Non-pigmented ciliary epithelial cell (primary cell): ENCODE measurements around the gene PVR.
"Not testable (repeated sequence)": the region's sequence is repeated elsewhere in the genome, so short reads cannot be mapped to it uniquely, and the experiment has no call there.

Experiments used
- DNase-seq: peaks from one replicate; pipeline ENCODE4 v3.0.0-alpha.2; 2010; ENCODE audit warnings: low read depth

The PVR gene

DNA sequence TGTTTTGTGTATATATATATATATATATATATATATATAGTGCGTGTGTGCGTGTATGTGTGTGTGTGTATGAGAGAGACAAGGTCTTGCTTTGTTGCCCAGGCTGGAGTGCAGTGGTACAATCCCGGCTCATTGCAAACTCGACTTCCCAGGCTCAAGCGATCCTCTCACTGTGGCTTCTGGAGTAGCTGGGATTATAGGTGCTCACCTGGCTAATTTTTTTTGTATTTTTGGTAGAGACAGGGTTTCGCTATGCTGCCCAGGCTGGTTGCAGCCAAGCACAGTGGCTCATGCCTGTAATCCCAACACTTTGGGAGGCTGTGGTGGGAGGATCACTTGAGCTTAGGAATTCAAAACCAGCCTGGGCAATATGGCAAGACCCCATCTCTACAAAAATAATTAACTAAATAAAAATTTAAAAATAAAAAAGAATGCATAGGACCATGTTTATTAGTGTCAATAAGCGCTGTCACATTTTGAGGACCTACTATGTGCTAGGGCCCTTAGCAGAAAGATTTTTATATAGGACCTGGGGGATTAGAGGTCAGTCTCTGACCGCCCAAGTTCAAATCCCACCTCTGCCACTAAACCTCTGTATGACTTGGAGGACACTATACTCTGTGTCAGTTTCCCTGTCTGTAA, 1.8 kb downstream of the PVR start:
- DNase-seq: no peak

DNA sequence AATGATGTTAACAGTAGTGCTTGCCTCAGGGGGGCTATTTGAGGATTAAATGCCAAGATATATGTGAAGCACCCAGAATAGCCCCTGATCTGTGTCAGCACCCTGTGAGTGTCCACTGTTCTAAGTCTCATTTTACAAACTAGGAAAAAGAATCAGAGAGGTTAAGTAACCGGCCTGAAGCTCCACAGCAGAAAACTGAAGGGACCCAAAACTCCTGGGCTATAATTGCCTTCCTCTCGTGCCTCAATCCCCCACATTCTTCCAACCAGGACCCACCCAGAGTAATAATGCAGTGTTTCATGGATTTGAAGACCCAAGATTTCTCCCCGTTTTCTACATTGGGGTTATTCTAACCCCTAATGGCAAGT, 2.3 kb downstream of the PVR start:
- no peak for DNase-seq

DNA sequence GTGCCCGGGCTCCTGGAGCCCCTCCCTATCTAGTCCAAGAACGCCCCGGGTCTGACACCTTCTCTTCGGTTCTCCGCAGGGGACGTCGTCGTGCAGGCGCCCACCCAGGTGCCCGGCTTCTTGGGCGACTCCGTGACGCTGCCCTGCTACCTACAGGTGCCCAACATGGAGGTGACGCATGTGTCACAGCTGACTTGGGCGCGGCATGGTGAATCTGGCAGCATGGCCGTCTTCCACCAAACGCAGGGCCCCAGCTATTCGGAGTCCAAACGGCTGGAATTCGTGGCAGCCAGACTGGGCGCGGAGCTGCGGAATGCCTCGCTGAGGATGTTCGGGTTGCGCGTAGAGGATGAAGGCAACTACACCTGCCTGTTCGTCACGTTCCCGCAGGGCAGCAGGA, 3.4 kb downstream of the PVR start:
- DNase-seq: no peak

DNA sequence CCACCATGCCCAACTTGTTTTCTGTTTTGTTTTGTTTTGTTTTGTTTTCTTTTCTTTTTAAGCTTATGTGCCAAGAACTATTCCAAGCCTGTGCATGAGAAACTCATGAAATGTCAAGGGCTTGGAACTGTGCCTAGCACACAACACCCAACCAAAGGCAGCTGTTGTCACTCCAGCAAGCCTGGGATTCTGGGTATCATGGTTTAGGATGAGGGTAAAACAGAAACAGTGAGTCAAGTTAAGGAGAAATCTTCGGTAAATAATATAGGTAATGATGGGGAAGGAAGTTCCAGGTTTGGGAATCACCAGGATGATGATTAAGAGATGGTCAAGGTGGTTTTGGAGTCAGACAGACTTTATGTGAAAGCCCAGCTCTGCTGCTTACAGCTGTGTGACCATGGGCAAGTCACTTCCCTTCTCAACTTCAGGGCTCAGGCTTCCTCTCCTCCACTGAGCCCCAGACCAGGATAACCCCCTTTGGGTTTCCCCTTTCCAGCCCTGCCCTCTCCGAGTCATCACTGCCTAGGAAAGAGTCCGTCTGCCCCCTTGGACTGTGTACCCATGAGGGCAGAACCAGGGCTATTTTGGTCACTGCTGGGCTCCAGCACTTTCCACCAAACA, 5.0 kb downstream of the PVR start:
- DNase-seq: no peak

DNA sequence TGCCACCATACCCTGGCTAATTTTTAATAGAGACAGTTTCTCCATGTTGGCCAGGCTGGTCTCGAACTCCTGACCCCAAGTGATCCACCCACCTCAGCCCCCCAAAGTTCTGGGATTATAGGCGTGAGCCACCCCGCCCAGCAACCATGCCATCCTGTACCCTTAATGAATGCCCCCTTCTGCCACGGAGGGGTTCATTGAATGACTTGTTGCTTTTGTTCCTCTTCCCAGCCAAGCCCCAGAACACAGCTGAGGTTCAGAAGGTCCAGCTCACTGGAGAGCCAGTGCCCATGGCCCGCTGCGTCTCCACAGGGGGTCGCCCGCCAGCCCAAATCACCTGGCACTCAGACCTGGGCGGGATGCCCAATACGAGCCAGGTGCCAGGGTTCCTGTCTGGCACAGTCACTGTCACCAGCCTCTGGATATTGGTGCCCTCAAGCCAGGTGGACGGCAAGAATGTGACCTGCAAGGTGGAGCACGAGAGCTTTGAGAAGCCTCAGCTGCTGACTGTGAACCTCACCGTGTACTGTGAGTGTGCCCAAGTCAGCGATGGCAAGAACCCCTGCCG, 6.0 kb downstream of the PVR start:
- DNase-seq: no peak

DNA sequence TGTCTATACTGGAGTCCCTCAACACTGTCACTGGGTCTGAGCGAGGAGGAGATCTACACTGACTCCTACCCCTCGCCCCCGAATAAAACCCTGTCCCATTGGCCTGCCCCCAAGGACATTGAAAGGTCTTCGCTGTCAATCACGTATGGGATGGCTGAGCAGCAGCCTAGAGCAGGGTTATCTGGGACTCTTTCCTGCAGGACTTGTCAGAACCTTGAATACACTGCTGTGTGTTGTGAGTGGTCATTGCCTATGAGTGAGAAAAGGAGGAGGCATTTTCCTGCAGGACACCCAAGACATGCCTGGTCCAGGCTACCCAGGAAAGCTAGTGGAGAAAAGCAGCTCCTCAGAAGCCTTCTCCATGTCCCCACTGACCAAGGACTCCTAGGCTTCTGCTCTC, 9.6 kb downstream of the PVR start:
- no peak for DNase-seq

DNA sequence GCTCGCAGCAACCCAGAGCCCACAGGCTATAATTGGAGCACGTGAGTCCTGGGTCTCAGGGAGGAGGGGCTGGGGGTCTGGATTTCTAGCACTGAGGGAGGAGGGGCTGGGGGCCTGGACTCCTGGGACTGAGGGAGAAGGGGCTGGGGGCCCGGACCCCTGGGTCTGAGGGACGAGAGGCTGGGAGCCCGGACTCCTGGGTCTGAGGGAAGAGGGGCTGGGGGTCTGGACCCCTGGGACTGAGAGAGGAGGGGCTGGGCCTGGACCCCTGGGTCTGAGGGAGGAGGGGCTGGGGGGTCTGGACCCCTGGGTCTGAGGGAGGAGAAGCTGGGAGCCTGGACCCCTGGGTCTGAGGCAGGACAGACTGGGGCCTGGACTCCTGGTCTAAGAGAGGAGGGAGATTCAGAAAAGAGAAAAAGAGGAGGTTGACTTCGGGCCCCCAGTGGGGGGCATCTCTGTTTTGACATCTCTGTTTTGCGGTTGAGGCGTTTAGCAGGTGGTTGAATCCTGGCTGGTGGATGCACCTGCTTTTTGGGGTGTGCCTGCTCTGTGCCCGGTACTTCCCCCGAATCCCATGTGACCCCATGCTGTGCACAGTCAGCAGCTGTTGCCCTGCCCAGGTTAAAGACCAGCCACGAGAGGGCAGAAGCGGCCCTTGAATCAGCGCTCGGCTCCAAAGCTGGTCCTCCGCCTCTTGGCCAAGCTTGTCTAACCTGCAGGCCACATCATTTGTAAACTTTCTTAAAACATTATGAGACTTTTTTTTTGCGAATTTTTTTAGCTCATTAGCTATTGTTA, 10.5 kb downstream of the PVR start:
- DNase-seq: no peak

DNA sequence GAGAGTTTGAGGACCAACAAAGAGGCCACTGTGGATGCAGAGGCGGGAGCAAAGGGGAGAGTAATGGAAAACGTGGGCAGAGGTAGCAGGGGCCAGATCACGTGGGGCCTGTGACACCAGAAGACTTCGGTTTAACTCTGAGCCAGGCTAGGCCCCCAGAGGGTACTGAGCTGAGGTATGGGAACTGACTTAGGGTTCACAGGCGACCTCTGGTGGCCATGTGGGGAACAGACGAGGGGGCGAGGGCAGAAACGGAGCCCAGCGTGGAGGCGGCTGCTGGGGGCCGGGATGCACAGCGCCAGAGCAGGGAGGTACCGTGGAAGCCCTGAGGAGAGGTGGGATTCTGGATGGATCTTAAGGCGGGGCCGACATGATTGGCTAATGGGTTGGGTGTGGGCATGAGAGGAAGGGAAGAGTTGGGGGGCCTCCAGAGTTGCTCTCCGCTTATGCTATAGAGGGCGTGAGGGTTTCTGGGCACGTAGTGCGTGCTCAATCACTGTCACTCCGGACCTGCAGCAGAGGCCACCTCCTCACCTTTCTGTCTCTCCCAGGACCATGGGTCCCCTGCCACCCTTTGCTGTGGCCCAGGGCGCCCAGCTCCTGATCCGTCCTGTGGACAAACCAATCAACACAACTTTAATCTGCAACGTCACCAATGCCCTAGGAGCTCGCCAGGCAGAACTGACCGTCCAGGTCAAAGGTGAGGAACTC, 13.7 kb downstream of the PVR start:
- no peak for DNase-seq

DNA sequence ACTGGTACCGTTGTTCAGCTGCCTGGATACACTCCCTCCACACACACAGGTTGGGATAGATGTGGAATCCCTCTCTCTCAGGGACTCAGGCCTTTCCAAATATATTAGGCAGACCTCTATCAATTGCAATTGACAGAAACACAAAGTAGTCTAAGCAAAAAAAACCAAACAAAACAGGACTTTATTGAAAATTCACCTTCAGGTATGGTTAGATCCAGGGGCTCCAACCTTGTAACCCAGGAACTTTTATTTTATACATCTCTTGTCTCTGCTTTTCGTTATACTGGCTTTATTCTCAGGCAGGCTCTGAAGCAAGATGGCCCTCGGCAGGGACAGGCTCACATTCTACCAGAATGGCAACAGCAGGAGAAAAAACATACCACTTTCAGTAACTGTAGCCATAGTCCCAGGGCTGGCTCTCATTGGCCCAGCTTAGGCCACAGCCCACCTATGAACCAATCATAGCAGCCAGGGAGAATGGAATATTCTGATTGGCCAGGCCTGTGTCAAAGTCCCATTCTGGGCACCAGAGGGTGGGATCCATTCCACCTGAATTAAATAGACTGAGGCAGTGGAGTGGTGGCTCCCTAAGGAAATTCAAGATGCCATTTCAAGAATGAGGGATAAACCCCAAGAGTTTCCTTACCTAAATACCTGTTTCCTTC, 14.5 kb downstream of the PVR start:
- DNase-seq: no peak

DNA sequence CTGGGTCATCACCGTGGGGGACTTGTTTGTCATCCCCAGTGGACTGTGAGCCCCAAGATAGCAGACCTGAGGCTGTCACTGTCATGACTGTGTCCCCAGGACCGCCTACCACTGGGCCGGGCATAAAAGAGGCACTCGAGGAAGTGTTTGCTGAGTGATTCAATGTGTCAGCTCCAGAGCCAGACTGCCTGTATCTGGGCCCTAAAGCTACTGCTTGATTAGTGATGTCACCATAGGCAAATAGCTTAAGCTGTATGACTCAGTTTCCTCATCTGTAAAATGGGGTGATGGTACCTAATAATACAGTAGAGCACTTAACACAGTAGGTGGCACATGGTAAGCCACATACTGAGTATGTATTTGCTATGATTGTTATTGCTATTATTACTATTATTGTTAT, 16.4 kb downstream of the PVR start:
- no peak for DNase-seq

DNA sequence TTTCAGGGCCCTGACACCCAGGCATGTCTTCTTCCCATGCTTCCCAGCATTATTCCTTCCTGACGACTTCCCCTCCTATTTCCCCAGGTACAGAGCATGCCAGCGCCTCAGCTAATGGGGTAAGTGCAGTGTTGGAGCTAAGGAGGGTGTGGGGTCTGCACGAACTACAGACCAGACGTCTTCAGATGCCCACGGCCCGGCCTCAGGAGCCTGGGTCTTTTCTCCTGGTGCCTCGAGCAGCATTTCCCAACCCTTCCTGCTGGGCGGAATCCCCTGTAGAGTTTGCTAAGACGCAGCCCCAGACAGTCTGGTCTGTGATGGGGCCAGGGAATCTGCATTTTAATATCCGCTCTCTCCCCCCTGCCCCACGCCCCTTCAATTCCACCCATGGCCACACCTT, 17.5 kb downstream of the PVR start:
- DNase-seq: no peak

DNA sequence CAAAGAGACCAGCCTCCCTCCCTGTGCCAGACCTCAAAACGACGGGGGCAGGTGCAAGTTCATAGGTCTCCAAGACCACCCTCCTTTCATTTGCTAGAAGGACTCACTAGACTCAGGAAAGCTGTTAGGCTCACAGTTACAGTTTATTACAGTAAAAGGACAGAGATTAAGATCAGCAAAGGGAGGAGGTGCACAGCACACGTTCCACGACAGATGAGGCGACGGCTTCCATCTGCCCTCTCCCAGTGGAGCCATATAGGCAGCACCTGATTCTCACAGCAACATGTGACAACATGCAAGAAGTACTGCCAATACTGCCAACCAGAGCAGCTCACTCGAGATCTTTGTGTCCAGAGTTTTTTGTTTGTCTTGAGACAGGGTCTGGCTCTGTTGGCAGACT, 18.2 kb downstream of the PVR start:
- DNase-seq: no peak

DNA sequence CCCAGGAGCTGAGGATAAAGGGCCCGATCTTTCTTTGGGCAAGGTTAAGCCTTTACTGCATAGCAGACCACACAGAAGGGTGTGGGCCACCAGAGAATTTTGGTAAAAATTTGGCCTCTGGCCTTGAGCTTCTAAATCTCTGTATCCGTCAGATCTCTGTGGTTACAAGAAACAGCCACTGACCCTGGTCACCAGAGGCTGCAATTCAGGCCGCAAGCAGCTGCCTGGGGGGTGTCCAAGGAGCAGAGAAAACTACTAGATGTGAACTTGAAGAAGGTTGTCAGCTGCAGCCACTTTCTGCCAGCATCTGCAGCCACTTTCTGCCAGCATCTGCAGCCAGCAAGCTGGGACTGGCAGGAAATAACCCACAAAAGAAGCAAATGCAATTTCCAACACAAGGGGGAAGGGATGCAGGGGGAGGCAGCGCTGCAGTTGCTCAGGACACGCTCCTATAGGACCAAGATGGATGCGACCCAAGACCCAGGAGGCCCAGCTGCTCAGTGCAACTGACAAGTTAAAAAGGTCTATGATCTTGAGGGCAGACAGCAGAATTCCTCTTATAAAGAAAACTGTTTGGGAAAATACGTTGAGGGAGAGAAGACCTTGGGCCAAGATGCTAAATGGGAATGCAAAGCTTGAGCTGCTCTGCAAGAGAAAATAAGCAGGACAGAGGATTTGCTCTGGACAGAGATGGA, 19.1 kb downstream of the PVR start:
- no peak for DNase-seq

DNA sequence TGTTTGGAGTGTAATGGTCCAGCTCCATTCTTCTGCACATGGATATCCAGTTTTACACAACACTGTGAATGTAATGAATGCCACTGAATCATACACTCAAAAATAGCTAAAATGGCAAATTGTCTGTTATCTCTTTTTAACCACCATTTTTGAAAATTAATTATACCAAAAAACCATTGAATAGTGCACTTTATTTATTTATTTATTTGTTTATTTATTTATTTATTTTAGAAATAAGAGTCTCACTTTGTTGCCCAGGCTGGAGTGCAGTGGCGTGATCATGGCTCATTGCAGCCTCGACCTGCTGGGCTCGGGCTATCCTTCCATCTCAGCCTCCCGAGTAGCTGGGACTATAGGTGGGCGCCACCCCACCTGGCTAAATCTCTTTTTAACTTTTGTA, 20.3 kb downstream of the PVR start:
- no peak for DNase-seq

DNA sequence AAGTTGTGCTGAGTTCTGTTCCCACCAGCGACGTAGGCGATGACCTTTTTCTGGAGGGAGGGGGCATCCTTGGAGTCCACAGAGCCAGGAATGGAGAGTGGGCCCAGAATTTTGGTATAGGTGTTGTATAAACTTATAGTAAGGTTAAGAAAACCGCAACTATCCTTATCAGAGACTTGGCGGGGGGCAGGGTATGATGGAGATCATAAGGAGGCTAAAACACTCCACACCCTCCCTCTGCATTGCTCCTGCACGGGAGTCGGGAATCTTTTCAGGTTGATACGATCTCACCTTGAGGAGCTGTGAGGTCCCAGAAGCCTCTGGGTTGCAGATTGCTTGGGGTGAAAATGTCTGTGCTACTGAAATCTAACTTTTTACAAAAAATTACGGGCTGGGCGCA, 21.3 kb downstream of the PVR start:
- DNase-seq: no peak

DNA sequence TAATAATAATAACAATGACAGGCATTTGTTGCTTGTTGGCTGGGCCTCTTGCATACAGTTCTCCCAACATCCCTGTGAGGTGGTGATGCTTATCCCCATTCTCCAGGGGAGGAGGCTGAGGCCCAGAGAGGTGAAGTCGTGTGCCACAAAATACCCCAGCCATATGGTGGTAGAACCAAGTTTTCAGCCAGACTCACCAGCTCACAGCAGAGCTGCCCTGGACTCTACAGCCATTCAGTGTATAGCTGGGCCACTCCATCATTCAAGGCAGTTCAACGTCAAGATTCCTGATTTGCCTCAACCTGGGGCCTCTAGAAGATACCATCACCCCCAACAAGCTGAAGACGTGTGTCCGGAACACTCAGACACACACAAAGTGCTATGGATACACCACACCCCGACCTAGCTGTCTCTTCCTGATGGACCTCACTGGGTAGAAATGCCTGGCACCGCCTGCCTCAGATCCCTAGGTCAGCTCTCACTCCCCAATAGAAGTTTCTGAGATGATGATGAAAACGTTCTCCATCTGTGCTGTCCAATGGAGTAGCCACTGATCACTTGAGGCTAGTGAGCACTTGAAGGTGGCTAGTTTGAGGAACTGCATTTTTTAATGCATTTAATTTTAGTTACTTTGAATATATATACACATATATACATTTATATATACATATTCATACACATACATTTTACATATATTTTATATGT, 23.3 kb downstream of the PVR start:
- DNase-seq: no peak

DNA sequence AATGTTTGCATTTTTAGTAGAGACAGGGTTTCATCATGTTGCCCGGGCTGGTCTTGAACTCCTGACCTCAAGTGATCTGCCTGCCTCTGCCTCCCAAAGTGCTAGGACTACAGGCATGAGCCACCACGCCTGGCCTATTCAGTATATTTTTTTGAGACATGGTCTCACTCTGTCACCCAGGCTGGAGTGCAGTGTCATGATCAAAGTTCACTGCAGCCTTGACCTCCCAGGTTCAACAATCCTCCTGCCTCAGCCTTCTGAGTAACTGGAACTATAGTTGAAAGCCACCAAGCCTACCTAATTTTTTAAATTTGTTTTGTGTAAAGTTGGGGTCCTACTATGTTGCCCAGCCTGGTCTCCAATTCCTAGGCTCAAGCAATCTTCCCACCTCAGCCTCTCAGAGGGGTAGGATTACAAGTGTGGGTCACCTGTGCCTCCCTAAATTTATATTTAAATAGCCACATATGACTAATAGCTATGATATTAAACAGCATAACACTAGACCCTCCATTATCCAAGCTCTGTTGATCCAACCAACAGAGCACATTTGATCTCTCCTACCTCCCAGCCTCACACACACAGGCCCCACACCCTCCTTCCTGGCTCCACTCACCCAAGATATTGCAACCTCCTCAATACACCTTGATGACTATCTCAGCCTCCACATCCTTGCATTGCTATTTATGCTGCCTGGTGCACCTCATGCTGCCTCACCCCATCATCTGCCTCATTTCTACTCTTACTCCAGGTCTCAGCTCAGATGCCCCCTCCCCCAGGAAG, 25.5 kb downstream of the PVR start:
- no peak for DNase-seq

DNA sequence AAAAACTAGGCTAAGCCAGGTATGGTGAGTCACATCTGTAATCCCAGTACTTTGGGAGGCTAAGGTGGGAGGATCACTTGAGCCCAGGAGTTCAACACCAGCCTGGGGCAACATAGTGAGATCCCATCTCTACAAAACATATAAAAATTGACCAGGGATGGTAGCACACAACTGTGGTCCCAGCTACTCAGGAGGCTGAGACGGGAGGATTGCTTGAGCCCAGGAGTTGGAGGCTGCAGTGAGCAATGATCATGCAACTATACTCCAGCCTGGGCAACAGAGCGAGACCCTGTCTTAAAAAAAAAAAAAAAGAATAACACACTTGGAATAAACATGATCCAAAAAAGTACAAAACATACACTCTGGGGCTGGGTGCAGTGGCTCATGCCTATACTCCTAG, 26.3 kb downstream of the PVR start:
- DNase-seq: not testable (repeated sequence)

DNA sequence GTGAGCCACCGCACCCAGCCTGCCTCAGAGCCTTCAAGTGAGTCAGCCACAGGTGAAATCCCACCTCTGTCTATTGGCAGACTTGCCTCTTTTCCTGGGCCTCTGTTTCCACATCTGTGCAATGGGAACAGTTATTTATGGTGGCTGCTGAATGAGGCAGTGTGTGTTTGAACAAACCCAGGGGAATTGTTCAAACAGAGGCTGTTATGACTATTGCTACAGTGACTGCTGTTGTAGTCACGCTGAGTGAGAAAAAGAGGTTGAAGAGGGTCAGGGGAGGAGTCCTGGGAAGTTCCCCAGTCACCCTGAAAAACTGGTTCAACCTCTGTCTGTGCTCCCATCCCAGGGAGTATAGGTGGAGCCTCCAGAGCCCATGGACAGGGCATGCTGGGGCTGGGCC, 27.7 kb downstream of the PVR start, which contains the start of gene CEACAM19:
CEACAM19 (plus strand) TSS at position 83 of the 400 bp plus-strand sequence. CDS start 450 bp downstream, outside the sequence.
- DNase-seq: no peak

DNA sequence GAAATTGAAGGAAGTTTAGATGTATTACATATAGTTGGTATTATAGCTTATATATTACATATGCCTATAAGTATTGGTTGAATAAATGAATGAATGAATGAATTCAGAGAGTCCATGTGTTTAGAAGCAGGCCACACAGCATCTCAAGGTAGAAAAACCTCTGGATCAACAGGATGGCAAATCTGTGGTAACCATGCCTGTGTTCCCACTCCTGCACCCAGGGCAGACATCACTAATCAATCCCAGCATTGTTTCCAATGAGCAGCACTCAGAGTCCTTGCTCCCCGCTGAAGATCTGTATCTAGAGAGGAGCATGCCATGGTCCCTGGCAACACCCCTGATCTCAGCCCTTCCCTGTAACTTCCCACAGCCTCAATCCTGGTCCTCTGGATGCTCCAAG, 28.5 kb downstream of the PVR start:
- DNase-seq: no peak
